Hematopoietic multipotent progenitor cell treated with erythropoietin and hydrocortisone succinate and interleukin-3 and kit ligand, for 4 days (in vitro differentiated cells): ENCODE measurements around the gene PACSIN1.

Experiments used
- DNase-seq: peaks from one replicate; pipeline ENCODE4 v3.0.0-alpha.2; 2015

Gene PACSIN1

GRCh38 chr6:34528996-34529664 lies 63.3 kb downstream of the PACSIN1 start:
- DNase-seq, result no peak

- DNase-seq, result no peak
These were observed 63.9 kb downstream of the PACSIN1 start for GRCh38 chr6:34529665-34530327.

- no peak for DNase-seq
These were observed 65.0 kb downstream of the PACSIN1 start for GRCh38 chr6:34530753-34531365.

GRCh38 chr6:34531580-34532201 lies 65.8 kb downstream of the PACSIN1 start:
- peak; percentile 65 for DNase-seq

GRCh38 chr6:34532230-34532629 lies 66.4 kb downstream of the PACSIN1 start:
- no peak for DNase-seq

GRCh38 chr6:34534146-34534545 lies 68.3 kb downstream of the PACSIN1 start:
- DNase-seq, result no peak

DNA sequence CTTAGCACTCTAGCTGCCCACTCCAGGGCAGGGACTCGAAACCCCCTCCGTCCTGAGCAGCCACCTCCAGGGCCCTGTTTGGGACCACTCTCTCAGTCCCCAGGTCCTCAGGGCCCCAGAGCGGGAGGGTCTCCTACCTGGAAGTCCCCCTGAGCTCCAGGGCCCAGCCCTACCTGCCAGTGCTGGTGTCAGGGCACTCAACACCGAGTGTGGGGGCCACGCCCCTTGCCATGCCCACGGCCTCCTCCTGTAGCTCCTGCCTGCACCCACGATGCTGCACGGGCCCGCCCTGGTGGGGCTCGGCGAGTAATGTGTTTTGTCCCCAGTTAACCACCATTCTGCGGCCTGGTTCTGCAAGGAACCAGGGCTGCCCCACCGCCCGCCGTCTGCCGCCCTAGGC lies 68.8 kb downstream of the PACSIN1 start:
- no peak for DNase-seq

DNA sequence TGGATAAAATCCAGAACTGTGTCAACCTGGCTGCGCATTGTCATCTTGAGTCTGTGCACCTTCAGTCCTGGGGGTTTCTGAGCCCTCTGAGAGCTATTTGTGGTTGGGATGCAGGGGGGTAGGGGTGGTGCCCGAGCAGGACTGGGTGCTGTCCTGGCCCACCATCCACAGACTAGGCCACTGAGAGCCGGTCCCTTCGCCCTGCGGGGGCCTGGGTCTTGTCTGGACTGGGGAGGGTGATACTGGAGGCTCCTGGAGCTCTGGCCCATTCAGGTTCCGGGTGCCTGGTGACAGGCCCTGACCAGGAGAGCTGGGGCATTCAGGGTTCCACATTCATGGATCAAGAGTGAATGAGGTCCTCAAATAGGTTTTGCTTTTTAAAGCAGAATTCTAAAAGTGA lies 69.3 kb downstream of the PACSIN1 start:
- no peak for DNase-seq

DNA sequence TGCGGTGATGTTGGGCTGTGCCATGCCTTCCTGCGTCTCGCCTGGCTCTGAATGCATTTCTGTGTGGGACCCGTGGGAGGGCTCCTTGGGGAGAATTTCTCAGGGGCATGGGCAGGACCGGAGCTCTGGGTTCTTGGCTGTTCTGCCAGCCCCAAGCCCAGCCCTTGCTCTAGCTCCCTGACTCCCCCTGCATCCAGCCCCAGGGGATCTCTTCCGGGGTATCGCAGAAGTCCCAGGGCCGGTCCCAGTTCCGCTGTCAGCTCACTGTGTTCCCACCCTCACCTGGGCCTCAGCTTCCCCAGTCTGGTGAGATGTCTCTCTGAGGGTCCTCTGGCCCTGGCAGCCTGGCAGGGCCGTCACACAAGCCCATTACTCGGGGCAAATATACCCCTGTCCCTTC lies 69.8 kb downstream of the PACSIN1 start:
- no peak for DNase-seq

- no peak for DNase-seq
These were observed 70.5 kb downstream of the PACSIN1 start for GRCh38 chr6:34536251-34536958.

- DNase-seq, result no peak
These were observed 71.3 kb downstream of the PACSIN1 start for GRCh38 chr6:34536959-34537848.

DNA sequence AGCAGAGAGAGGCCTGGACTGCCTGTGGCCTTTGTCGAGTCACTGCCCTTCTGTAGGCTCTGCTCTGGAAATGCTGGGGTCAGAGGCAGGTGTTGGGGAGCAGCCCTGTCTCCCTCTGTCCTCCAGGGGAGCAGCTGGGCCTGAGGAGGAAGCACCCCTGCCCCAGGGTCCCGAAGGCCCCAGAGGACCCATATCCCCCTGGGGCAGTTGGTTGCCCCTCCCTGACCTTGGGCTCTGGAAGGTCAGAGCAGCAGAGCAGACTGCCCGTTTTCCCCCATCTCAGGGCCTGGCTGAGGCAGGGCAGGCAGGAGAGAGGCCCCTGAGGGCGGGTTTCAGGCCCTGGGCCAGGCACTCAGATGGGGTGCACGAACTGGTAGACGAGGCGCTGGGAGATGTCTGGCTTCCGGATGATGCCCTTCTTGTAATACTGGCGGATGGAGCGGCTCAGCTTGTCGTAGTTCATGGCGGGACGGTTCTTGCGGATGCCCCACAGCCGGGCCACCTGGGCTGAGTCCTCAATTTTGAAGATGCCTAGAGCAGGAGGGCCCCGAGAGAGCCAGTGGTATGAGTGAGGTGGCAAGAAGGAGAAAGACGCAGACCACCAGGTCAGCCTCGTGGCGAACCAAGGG lies 72.2 kb downstream of the PACSIN1 start:
- no peak for DNase-seq

- no peak for DNase-seq
These were observed 72.7 kb downstream of the PACSIN1 start for GRCh38 chr6:34538581-34538980.

DNA sequence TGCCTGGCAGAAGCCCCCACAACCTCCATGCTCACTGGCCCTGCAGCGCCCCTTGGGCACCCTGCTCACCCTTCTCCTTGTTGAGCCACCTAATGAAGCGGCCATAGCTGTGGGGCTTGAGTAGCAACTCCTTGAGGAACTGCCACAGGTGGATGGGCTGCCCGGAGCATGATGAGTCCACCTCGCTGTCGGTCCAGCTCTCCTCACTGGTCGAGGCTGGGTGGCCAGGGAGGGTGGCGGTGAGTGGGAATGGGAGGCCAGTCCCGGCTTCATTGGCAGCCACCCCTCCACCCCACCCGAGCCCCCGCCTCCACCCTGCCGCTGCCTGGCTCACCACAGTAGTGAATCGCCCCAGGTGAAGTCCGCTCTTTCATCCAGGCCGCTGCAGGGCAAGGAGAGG lies 73.3 kb downstream of the PACSIN1 start:
- DNase-seq, result no peak

GRCh38 chr6:34540222-34540621 lies 74.3 kb downstream of the PACSIN1 start:
- no peak for DNase-seq

- no peak for DNase-seq
These were observed 75.0 kb downstream of the PACSIN1 start for GRCh38 chr6:34540841-34541240.

DNA sequence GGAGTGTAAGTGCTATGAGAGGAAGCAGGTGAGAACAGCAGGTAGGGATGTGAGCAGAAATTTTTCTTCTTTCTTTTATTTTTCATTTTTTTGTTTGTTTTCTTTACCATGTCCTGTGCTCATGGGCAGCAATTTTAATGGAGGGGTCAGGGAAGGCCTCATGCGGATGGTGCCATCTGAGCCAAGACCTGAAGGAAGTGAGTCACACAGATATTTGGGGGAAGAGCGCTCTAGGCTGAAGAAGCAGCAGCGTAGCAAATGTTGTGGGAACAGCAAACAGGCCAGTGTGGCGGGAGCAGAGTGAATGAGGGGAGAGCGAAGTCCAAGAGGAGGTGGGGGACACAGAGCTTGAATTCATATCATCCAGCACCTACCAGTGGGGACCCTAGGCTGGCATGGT lies 77.5 kb downstream of the PACSIN1 start:
- no peak for DNase-seq

DNA sequence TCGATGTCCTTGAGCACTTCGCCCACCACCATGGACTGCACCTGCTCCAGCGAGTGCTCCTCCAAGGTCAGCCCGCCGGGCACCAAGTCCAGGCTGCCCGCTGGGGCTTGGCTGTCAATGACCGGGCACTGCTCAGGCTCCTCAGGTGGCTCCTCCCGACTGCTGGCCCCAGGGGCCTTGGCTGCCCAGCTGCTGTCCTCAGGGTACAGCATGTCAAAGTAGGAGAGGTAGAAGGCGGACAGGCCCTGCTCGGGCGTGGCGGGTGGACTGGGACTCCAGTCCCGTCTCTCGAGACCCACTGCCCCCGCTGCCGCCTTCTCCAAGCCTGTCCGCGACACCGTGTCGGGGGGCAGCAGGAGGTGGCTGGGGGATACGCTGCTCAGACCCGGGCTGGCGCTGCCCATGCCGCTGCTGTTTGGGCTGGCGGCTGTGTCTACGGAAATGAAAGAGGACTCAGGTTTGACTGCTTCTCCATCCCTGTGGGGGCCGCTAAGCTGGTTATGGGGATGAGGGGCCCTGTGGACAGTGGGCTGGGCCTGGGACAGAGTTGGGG lies 78.3 kb downstream of the PACSIN1 start:
- DNase-seq, result no peak

DNA sequence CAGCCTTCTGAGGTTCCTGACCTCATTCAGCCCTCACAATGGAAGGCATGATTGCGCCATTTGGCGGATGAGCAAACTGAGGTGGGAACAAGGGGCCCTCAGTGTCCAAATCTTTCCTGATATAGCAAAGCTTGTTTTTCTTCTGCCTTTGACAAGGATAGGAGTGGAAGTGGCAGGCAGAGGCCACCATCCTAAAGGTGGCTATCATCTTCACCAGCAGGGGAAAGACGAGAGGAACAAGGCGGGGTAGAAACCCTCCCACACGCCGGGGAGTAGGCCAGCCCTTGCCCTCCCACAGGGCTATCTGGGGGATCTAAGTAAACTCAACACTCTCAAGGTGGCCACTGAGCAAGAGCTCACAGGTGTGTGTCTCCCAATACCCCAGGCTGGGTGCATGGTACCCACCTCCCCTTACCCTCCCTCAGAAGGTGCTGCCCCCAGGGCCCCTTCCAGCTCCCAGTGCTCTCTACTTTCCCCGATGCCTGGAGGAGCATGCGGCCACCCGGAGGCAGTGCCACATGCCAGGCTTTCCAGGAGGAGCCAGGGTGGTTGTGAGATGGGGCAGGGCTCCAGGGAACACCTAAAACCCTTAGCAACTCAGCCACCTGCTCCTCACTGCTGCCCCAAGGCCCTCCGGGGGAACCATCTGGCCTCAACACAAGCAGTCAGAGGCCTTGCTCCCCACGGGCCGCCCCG lies 79.0 kb downstream of the PACSIN1 start:
- peak; percentile 44 for DNase-seq

DNA sequence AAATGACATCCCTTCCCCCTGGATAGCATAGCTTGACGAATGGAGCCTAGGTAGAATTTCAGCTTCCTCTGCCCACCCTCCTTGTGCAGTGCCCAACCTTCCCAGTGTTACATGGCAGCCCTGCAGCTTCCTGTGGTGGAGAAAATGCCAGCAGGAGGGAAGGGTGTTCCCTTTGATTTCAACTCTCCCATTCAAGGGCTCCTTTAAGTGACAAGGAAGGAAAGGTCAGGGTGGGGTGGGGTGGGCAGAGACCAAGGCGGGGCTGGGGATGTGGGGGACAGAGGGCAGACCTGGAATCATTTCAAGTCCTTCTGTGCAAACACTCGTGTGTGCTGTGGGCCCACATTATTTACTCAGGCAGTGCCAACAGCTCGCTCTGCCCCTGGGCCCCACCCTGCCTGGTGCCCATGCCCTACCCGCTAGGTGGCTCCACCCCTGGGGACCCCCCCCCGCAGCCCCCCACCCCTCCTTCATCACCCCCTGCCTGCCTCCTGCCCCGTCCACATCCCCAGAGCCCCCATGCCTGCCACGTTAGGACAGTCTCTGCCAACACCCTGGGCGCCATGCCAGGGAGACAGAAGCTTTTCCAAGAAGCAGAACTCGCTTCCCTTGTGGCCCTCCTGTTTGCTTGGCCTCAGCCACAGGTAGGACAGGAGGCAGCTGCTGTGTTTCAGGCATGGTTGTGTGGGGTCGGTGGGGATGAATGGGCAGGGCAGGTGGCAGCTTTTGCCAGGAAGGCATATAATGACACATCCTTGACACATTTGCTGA lies 80.9 kb downstream of the PACSIN1 start:
- peak; percentile 44 for DNase-seq
